HEK293 (cell line): ENCODE results near the gene MRFAP1.

Experiments
- MZF1 ChIP-seq: fragments of 450-650 bp; formaldehyde crosslinking; IDR thresholded peaks from 2 replicates; pipeline ENCODE4 v1.5.1; 2017; ENCODE audit warnings: missing biosample characterization, missing genetic modification characterization, borderline replicate concordance
- PBX3 ChIP-seq: sonication (generic); formaldehyde crosslinking; IDR thresholded peaks from 2 replicates; pipeline ENCODE4 v1.8.1; 2022; ENCODE audit warnings: mild to moderate bottlenecking, moderate library complexity, missing genetic modification reagents
- SCRT1 ChIP-seq: fragments of 450-650 bp; formaldehyde crosslinking; IDR thresholded peaks from 2 replicates; pipeline ENCODE4 v1.5.1; 2016; ENCODE audit warnings: missing biosample characterization, missing genetic modification characterization, borderline replicate concordance
- SP3 ChIP-seq: fragments of 450-650 bp; formaldehyde crosslinking; IDR thresholded peaks from 2 replicates; pipeline ENCODE4 v1.5.1; 2016; ENCODE audit warnings: missing biosample characterization, missing genetic modification characterization
- YY1 ChIP-seq: fragments of 450-650 bp; formaldehyde crosslinking; IDR thresholded peaks from 2 replicates; pipeline ENCODE4 v1.5.1; 2018; ENCODE audit warnings: missing biosample characterization, missing genetic modification characterization
- ZBTB10 ChIP-seq: fragments of 450-650 bp; formaldehyde crosslinking; IDR thresholded peaks from 2 replicates; pipeline ENCODE4 v1.5.1; 2016; ENCODE audit warnings: missing biosample characterization, missing genetic modification characterization
- ZBTB49 ChIP-seq: fragments of 450-650 bp; formaldehyde crosslinking; IDR thresholded peaks from 2 replicates; pipeline ENCODE4 v1.5.1; 2016; ENCODE audit warnings: missing biosample characterization, missing genetic modification characterization, low read depth
- ZBTB8A ChIP-seq: fragments of 450-650 bp; formaldehyde crosslinking; IDR thresholded peaks from 2 replicates; pipeline ENCODE4 v1.5.1; 2016; ENCODE audit warnings: missing biosample characterization, missing genetic modification characterization
- ZNF132 ChIP-seq: fragments of 450-650 bp; formaldehyde crosslinking; IDR thresholded peaks from 2 replicates; pipeline ENCODE4 v1.5.1; 2017; ENCODE audit warnings: missing biosample characterization, missing genetic modification characterization, borderline replicate concordance
- ZNF155 ChIP-seq: fragments of 450-650 bp; formaldehyde crosslinking; IDR thresholded peaks from 2 replicates; pipeline ENCODE4 v1.5.1; 2016; ENCODE audit warnings: missing biosample characterization, missing genetic modification characterization
- ZNF184 ChIP-seq: fragments of 450-650 bp; IDR thresholded peaks from 2 replicates; pipeline ENCODE4 v1.5.1; 2018; ENCODE audit warnings: missing biosample characterization, mild to moderate bottlenecking, missing genetic modification characterization
- ZNF23 ChIP-seq: fragments of 450-650 bp; formaldehyde crosslinking; IDR thresholded peaks from 2 replicates; pipeline ENCODE4 v1.5.1; 2016; ENCODE audit warnings: missing biosample characterization, missing genetic modification characterization, borderline replicate concordance
- ZNF26 ChIP-seq: fragments of 450-650 bp; formaldehyde crosslinking; IDR thresholded peaks from 2 replicates; pipeline ENCODE4 v1.5.1; 2016; ENCODE audit warnings: missing biosample characterization, missing genetic modification characterization
- ZNF335 ChIP-seq: fragments of 450-650 bp; formaldehyde crosslinking; conservative IDR thresholded peaks from 2 replicates; pipeline ENCODE4 v1.5.1; 2016; ENCODE audit warnings: missing biosample characterization, missing genetic modification characterization
- ZNF416 ChIP-seq: fragments of 450-650 bp; formaldehyde crosslinking; IDR thresholded peaks from 2 replicates; pipeline ENCODE4 v1.5.1; 2016; ENCODE audit warnings: missing biosample characterization, missing genetic modification characterization
- ZNF449 ChIP-seq: fragments of 450-650 bp; formaldehyde crosslinking; IDR thresholded peaks from 2 replicates; pipeline ENCODE4 v1.5.1; 2017; ENCODE audit warnings: missing biosample characterization, mild to moderate bottlenecking, missing genetic modification characterization, moderate library complexity
- ZNF558 ChIP-seq: fragments of 450-650 bp; formaldehyde crosslinking; IDR thresholded peaks from 2 replicates; pipeline ENCODE4 v1.5.1; 2016; ENCODE audit warnings: missing biosample characterization, missing genetic modification characterization
- ZNF600 ChIP-seq: fragments of 450-650 bp; formaldehyde crosslinking; IDR thresholded peaks from 2 replicates; pipeline ENCODE4 v1.5.1; 2016; ENCODE audit warnings: missing biosample characterization, missing genetic modification characterization
- ZNF692 ChIP-seq: fragments of 450-650 bp; formaldehyde crosslinking; IDR thresholded peaks from 2 replicates; pipeline ENCODE4 v1.5.1; 2016; ENCODE audit warnings: missing biosample characterization, missing genetic modification characterization
- ZNF701 ChIP-seq: fragments of 450-650 bp; formaldehyde crosslinking; IDR thresholded peaks from 2 replicates; pipeline ENCODE4 v1.5.1; 2016; ENCODE audit warnings: missing biosample characterization, missing genetic modification characterization
- ZNF704 ChIP-seq: fragments of 450-650 bp; formaldehyde crosslinking; IDR thresholded peaks from 2 replicates; pipeline ENCODE4 v1.5.1; 2016; ENCODE audit warnings: missing biosample characterization, missing genetic modification characterization
- ZNF76 ChIP-seq: fragments of 450-650 bp; formaldehyde crosslinking; IDR thresholded peaks from 2 replicates; pipeline ENCODE4; 2016; ENCODE audit warnings: low read depth, missing biosample characterization, missing genetic modification characterization, borderline replicate concordance
- ZNF792 ChIP-seq: fragments of 450-650 bp; formaldehyde crosslinking; IDR thresholded peaks from 2 replicates; pipeline ENCODE4 v1.5.1; 2016; ENCODE audit warnings: missing biosample characterization, missing genetic modification characterization

Gene MRFAP1

GRCh38 chr4:6673660-6674499 is 33.4 kb downstream of the MRFAP1 start (continued):
- TF ChIP-seq PBX3 (peak; percentile 39; the same call in 1 of the 2 replicates), ZNF132 (tag by site-specific recombination) (no peak), ZNF600 (tag by site-specific recombination) (peak; percentile 63; the same call in 1 of the 2 replicates), ZNF792 (tag by site-specific recombination) (no peak), ZNF449 (tag by site-specific recombination) (0 out of 2 replicates have a peak, but pooled peaks have one; percentile 4), ZBTB10 (tag by site-specific recombination) (peak; percentile 84; the same call in 1 of the 2 replicates), ZNF23 (tag by site-specific recombination) (no peak), ZNF701 (tag by site-specific recombination) (no peak), YY1 (tag by site-specific recombination) (no peak), MZF1 (tag by site-specific recombination) (no peak), ZBTB49 (tag by site-specific recombination) (no peak), SP3 (tag by site-specific recombination) (peak; percentile 57), ZNF76 (peak; percentile 30; the same call in 1 of the 2 replicates), ZNF155 (tag by site-specific recombination) (no peak), SCRT1 (peak; percentile 96), ZNF184 (tag by site-specific recombination) (no peak), ZNF558 (tag by site-specific recombination) (no peak), ZNF26 (no peak), ZNF692 (tag by site-specific recombination) (peak; percentile 69; the same call in 1 of the 2 replicates), ZNF704 (no peak), ZNF335 (tag by site-specific recombination) (peak; percentile 72), ZBTB8A (0 out of 2 replicates have a peak, but pooled peaks have one; percentile 40), ZNF416 (tag by site-specific recombination) (no peak)
